Measurements from ENCODE around the gene SPIRE2. TPM values are rescaled to one million over a fixed set of nuclear protein-coding genes. Genes with fewer than 3 reads are reported as not detected.

Gene SPIRE2
- total and polyA plus RNA-seq, 9 of the 15 experiments (the other 6 are each of a cell fraction or from before 2014, with no cell fraction given), result 0.70 to 7.5 (median 4.6) TPM

GRCh38 chr16:89826531-89827382 lies 1.5 kb upstream of the SPIRE2 start:
- Histone ChIP-seq H3K9me1 (ENCODE audit: control insufficient read depth, insufficient read depth, low read length) (no peaks in the 10 kb centered on the region), H3K9ac (ENCODE audit: insufficient read depth in 1 of 2, low read depth in 2 of 2, low read length in 2 of 2) (peak overlapping the region in 1 of 2 experiments; percentile 94; a peak in 1 of 4 replicates), H3K79me2 (ENCODE audit: control insufficient read depth, insufficient read depth, low read length) (no peaks in the 10 kb centered on the region), H3K27me3 (ENCODE audit: control insufficient read depth in 2 of 2, insufficient read depth in 2 of 2, low read length in 2 of 2) (no peaks in the 10 kb centered on the region), H2AFZ (ENCODE audit: low read depth, low read length) (no peak overlapping the region), H3K4me1 (replicated peaks in 1 of 2; ENCODE audit: control insufficient read depth in 2 of 2, insufficient read depth in 2 of 2, low read length in 2 of 2) (peaks cover 9 to 44% of the 10 kb centered on the region in 2 experiments), H3K4me2 (ENCODE audit: insufficient read depth, low read length) (no peak overlapping the region; the same call in 1 of the 2 replicates), H3K4me3 (no peak overlapping the region), H3K36me3 (ENCODE audit: control insufficient read depth, insufficient read depth, low read length) (no peaks in the 10 kb centered on the region), H3K9me3 (replicated peaks; ENCODE audit: control insufficient read depth, insufficient read depth, low read depth, low read length) (no peaks in the 10 kb centered on the region), H4K20me1 (replicated peaks; ENCODE audit: control insufficient read depth, insufficient read depth, low read length) (0 out of 2 replicates have a peak, but pooled peaks cover 6% of the 10 kb centered on the region), H3K27ac (ENCODE audit: extremely low read depth, low read depth, low read length) (no peak overlapping the region)
- ChIA-PET CTCF (ENCODE audit: low intra/inter-chr PET ratio) (no interaction called here), POLR2A (interaction anchor here (0.5 to 1.1 kb wide), 3 partner anchors 11 to 24 kb away, joined by 3 to 5 read pairs (median 3); no protein-coding TSS in a partner anchor)
- BruUV-seq (replicated peaks), result no TSS peak
- no peak for ATAC-seq
- peak; percentile 84 for FAIRE-seq
- intact Hi-C loops (cut with micrococcal nuclease), result loop anchor here (1.0 kb wide), 1 partner anchor 8 kb away; no protein-coding TSS in a partner anchor
- in situ Hi-C loops (cut with MboI), result no loop called here
- WGBS (ENCODE audit: insufficient coverage, low coverage, missing lambda C conversion rate), result 63% methylated on average over 18 of the region's 26 CpGs
- DNase-seq (ENCODE audit: extremely low read depth in 1 of 4, low spot score in 3 of 4), result peak in 1 of 4 experiments; percentile 34
- TF ChIP-seq ZNF212 (CRISPR knock-in tag; IDR thresholded peaks at IDR 0.05) (no peak), CEBPG (CRISPR knock-in tag; IDR thresholded peaks at IDR 0.05) (peak; percentile 54; the same call in 1 of the 2 replicates), CEBPG (tag; conservative IDR thresholded peaks at IDR 0.05 in 1 of 2, IDR thresholded peaks at IDR 0.05 in 1 of 2) (peak in 1 of 2 experiments; percentile 44; a peak in 2 of 4 replicates), CEBPB (tag; IDR thresholded peaks at IDR 0.05) (peak; percentile 85), ZMIZ1 (IDR thresholded peaks at IDR 0.05; ENCODE audit: low read depth in 2 of 2, low read length in 2 of 2) (no peak), ZBTB33 (CRISPR knock-in tag; IDR thresholded peaks at IDR 0.05) (peak; percentile 41), ZNF384 (IDR thresholded peaks at IDR 0.05; ENCODE audit: low read depth, low read length) (peak; percentile 40; the same call in 1 of the 2 replicates)
- TF ChIP-seq, protein P1, sequence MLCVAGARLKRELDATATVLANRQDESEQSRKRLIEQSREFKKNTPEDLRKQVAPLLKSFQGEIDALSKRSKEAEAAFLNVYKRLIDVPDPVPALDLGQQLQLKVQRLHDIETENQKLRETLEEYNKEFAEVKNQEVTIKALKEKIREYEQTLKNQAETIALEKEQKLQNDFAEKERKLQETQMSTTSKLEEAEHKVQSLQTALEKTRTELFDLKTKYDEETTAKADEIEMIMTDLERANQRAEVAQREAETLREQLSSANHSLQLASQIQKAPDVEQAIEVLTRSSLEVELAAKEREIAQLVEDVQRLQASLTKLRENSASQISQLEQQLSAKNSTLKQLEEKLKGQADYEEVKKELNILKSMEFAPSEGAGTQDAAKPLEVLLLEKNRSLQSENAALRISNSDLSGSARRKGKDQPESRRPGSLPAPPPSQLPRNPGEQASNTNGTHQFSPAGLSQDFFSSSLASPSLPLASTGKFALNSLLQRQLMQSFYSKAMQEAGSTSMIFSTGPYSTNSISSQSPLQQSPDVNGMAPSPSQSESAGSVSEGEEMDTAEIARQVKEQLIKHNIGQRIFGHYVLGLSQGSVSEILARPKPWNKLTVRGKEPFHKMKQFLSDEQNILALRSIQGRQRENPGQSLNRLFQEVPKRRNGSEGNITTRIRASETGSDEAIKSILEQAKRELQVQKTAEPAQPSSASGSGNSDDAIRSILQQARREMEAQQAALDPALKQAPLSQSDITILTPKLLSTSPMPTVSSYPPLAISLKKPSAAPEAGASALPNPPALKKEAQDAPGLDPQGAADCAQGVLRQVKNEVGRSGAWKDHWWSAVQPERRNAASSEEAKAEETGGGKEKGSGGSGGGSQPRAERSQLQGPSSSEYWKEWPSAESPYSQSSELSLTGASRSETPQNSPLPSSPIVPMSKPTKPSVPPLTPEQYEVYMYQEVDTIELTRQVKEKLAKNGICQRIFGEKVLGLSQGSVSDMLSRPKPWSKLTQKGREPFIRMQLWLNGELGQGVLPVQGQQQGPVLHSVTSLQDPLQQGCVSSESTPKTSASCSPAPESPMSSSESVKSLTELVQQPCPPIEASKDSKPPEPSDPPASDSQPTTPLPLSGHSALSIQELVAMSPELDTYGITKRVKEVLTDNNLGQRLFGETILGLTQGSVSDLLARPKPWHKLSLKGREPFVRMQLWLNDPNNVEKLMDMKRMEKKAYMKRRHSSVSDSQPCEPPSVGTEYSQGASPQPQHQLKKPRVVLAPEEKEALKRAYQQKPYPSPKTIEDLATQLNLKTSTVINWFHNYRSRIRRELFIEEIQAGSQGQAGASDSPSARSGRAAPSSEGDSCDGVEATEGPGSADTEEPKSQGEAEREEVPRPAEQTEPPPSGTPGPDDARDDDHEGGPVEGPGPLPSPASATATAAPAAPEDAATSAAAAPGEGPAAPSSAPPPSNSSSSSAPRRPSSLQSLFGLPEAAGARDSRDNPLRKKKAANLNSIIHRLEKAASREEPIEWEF (CRISPR knock-in tag; IDR thresholded peaks at IDR 0.05), result no peak

All from K562 (cell line).